Effector CD8-positive, alpha-beta T cell (primary cell): ENCODE measurements around the gene CELSR3.

Source experiments
- DNase-seq: peaks from one replicate; lab custom pipeline; 2025; lab: John Stamatoyannopoulos, UW

The CELSR3 gene

GRCh38 chr3:48599509-48600285 lies 63.0 kb downstream of the CELSR3 start:
- no peak for DNase-seq

GRCh38 chr3:48599077-48599501 lies 63.6 kb downstream of the CELSR3 start:
- no peak for DNase-seq

GRCh38 chr3:48598323-48599076 lies 64.2 kb downstream of the CELSR3 start:
- DNase-seq: no peak

GRCh38 chr3:48597408-48597800 lies 65.3 kb downstream of the CELSR3 start:
- no peak for DNase-seq

GRCh38 chr3:48596676-48597407 lies 65.8 kb downstream of the CELSR3 start:
- DNase-seq: no peak

- DNase-seq: no peak
These were observed 66.5 kb downstream of the CELSR3 start for GRCh38 chr3:48596157-48596556.

GRCh38 chr3:48595526-48596121 lies 67.1 kb downstream of the CELSR3 start:
- DNase-seq: no peak

- peak; percentile 4 for DNase-seq
These were observed 67.6 kb downstream of the CELSR3 start, which contains the start of gene COL7A1 for GRCh38 chr3:48595075-48595525. TSS of gene COL7A1 (minus strand) at chr3:48595329. CDS start at chr3:48595159, 170 bp downstream.

GRCh38 chr3:48594417-48595049 lies 68.2 kb downstream of the CELSR3 start:
- DNase-seq: no peak

- no peak for DNase-seq
These were observed 69.3 kb downstream of the CELSR3 start for GRCh38 chr3:48593337-48593736.

- no peak for DNase-seq
These were observed 70.1 kb downstream of the CELSR3 start for GRCh38 chr3:48592519-48593087.

GRCh38 chr3:48591886-48592518 lies 70.7 kb downstream of the CELSR3 start:
- no peak for DNase-seq

- no peak for DNase-seq
These were observed 71.2 kb downstream of the CELSR3 start for GRCh38 chr3:48591436-48591835.

- DNase-seq: no peak
These were observed 74.5 kb downstream of the CELSR3 start for GRCh38 chr3:48588230-48588629.

GRCh38 chr3:48587686-48588085 lies 75.0 kb downstream of the CELSR3 start:
- DNase-seq: no peak
